A549 (cell line): ENCODE results near the gene ZFP62. TPM values are rescaled to one million over a fixed set of nuclear protein-coding genes. Genes with fewer than 3 reads are reported as not detected.
A peak's percentile ranks its signal among the peaks of the same experiment; 100 is the strongest.
"Not testable (repeated sequence)": the region's sequence is repeated elsewhere in the genome, so short reads cannot be mapped to it uniquely, and the experiment has no call there.

Experiments
- ATAC-seq, 2 experiments: fragments of 200-7000 bp in 1 of 2; fragments of >200 bp in 1 of 2; cut with Nextera tagmentation in 1 of 2; cut with Tn5 transposase in 1 of 2; 3 replicates each; pipeline versions ENCODE4 v1.8.0 to v1.9.1; 2018 to 2020; ENCODE audit warnings: mild to moderate bottlenecking in 1 of 2, moderate library complexity in 1 of 2
- CTCF ChIA-PET: fragments of 300-600 bp; sonication (Branson Sonifier 250); formaldehyde crosslinking; extraction: SDS; loops from one replicate; lab custom pipeline; 2021; ENCODE audit warnings: antibody characterized with exemption, inconsistent platforms; lab: Yijun Ruan, JAX
- POLR2A ChIA-PET: fragments of 350-600 bp; formaldehyde crosslinking; extraction: SDS; loops from one replicate; lab custom pipeline; 2021; ENCODE audit warnings: antibody characterized with exemption, inconsistent platforms; lab: Yijun Ruan, JAX
- DNase-seq, 2 experiments: peaks; one replicate each; pipeline versions ENCODE4 v3.0.0 to v3.0.0-alpha.2; 2011 to 2016; ENCODE audit warnings: low read depth in 1 of 2, low spot score in 1 of 2
- FAIRE-seq: peaks from 2 replicates; lab custom pipeline; 2011; peaks lifted over from hg19 to GRCh38; lab: Jason Lieb, UNC
- H3K27ac ChIP-seq, 2 experiments: fragments of >200 bp; sonication (Bioruptor Twin); formaldehyde crosslinking; 3 replicates each; pipeline ENCODE4 v1.5.1; 2016 to 2017
- H3K4me1 ChIP-seq: fragments of >200 bp; sonication (Bioruptor Twin); formaldehyde crosslinking; 3 replicates; pipeline ENCODE4 v1.6.1; 2016
- H3K4me2 ChIP-seq: fragments of >200 bp; sonication (Bioruptor Twin); formaldehyde crosslinking; 3 replicates; pipeline ENCODE4 v1.6.1; 2016
- H3K4me3 ChIP-seq: fragments of >200 bp; sonication (Bioruptor Twin); formaldehyde crosslinking; 3 replicates; pipeline ENCODE4 v1.5.1; 2016
- H3K9me3 ChIP-seq: fragments of >200 bp; sonication (Bioruptor Twin); formaldehyde crosslinking; 3 replicates; pipeline ENCODE4 v1.6.1; 2016
- ATOH8 ChIP-seq: fragments of 250-450 bp; sonication (Bioruptor Pico); IDR thresholded peaks from 2 replicates; pipeline ENCODE4 v1.5.0; 2020; ENCODE audit warnings: low read depth, mild to moderate bottlenecking, moderate library complexity
- BHLHE40 ChIP-seq: IDR thresholded peaks from 2 replicates; pipeline ENCODE4 v1.6.1; 2012; ENCODE audit warnings: low read depth, low read length, inconsistent platforms
- CEBPB ChIP-seq, 2 experiments: fragments of >200 bp in 1 of 2; sonication (Bioruptor Twin) in 1 of 2; formaldehyde crosslinking in 1 of 2; IDR thresholded peaks; 2 replicates each; pipeline ENCODE4 v1.6.1; 2012 to 2016
- CHD4 ChIP-seq: fragments of 200-600 bp; sonication (generic); IDR thresholded peaks from 2 replicates; pipeline ENCODE4 v1.6.1; 2016; ENCODE audit warnings: antibody characterized with exemption, mild to moderate bottlenecking, borderline replicate concordance
- EHF ChIP-seq: fragments of 250-450 bp; sonication (Bioruptor Pico); IDR thresholded peaks from 2 replicates; pipeline ENCODE4 v1.5.0; 2020; ENCODE audit warnings: mild to moderate bottlenecking
- ELK1 ChIP-seq: fragments of 150-350 bp; IDR thresholded peaks from 2 replicates; pipeline ENCODE4 v1.6.1; 2014; ENCODE audit warnings: low read depth, mild to moderate bottlenecking, low read length
- EP300 ChIP-seq, 2 experiments: fragments of >200 bp; sonication (Bioruptor Twin); formaldehyde crosslinking; IDR thresholded peaks; 2 replicates in 1 of 2; 3 replicates in 1 of 2; pipeline ENCODE4 v1.6.1; 2016 to 2017
- ESRRA ChIP-seq: fragments of 150-350 bp; IDR thresholded peaks from 2 replicates; pipeline ENCODE4 v1.6.1; 2014; ENCODE audit warnings: mild to moderate bottlenecking, low read length, borderline replicate concordance
- GATA3 ChIP-seq: IDR thresholded peaks from 2 replicates; pipeline ENCODE4 v1.6.1; 2012; ENCODE audit warnings: borderline replicate concordance
- HEYL ChIP-seq: fragments of 250-450 bp; sonication (Bioruptor Pico); IDR thresholded peaks from 2 replicates; pipeline ENCODE4 v1.8.0; 2021; ENCODE audit warnings: mild to moderate bottlenecking, moderate library complexity
- HMGXB4 ChIP-seq: fragments of 250-450 bp; sonication (Bioruptor Pico); IDR thresholded peaks from 2 replicates; pipeline ENCODE4 v1.5.0; 2021; ENCODE audit warnings: mild to moderate bottlenecking, moderate library complexity, borderline replicate concordance
- HOXA7 ChIP-seq: fragments of 250-450 bp; sonication (Bioruptor Pico); IDR thresholded peaks from 2 replicates; pipeline ENCODE4 v1.5.0; 2020; ENCODE audit warnings: mild to moderate bottlenecking, moderate library complexity
- HOXB13 ChIP-seq: fragments of 250-450 bp; sonication (Bioruptor Pico); IDR thresholded peaks from 2 replicates; pipeline ENCODE4 v1.5.0; 2020; ENCODE audit warnings: low read depth, mild to moderate bottlenecking, moderate library complexity
- KDM1A ChIP-seq: fragments of 200-600 bp; sonication (generic); IDR thresholded peaks from 2 replicates; pipeline ENCODE4 v1.6.1; 2016; ENCODE audit warnings: low read depth, mild to moderate bottlenecking
- KDM5A ChIP-seq: fragments of 200-600 bp; sonication (generic); IDR thresholded peaks from 2 replicates; pipeline ENCODE4 v1.6.1; 2016; ENCODE audit warnings: antibody characterized with exemption, mild to moderate bottlenecking
- MAFK ChIP-seq: fragments of 450-650 bp; IDR thresholded peaks from 2 replicates; pipeline ENCODE4 v1.6.1; 2014; ENCODE audit not compliant: partially characterized antibody
- NR3C1 ChIP-seq: fragments of >200 bp; sonication (Bioruptor Twin); formaldehyde crosslinking; IDR thresholded peaks from 3 replicates; pipeline ENCODE4 v1.6.1; 2017
- POLR2AphosphoS2 ChIP-seq: conservative IDR thresholded peaks from 2 replicates; pipeline ENCODE4 v1.6.1; 2012; ENCODE audit warnings: low read length, improper control_type of control experiment, inconsistent platforms
- TFCP2L1 ChIP-seq: fragments of 250-450 bp; sonication (Bioruptor Pico); IDR thresholded peaks from 2 replicates; pipeline ENCODE4 v1.5.0; 2021; ENCODE audit warnings: mild to moderate bottlenecking
- WGBS: methylation state at CpG from one replicate; pipeline ENCODE4 v1.1.6; 2017; ENCODE audit errors: missing lambda C conversion rate; 5-methylcytosine and 5-hydroxymethylcytosine counted together
- polyA plus RNA-seq, 4 experiments: library from polyadenylated mRNA; depleted of rRNA in 3 of 4; stranded (reverse); fragments of >200 nt; fragmentation: RNase III in 1 of 4; extraction: RNeasy Plus Mini Kit Qiagen cat#74134 plus additional on column Dnase treatment in 1 of 4; gene quantifications; 2 replicates in 3 of 4; 3 replicates in 1 of 4; pipeline ENCODE4 v1.2.3, GENCODE V29; 2011 to 2017
- TF ChIP-seq, protein P1 (sequence below): fragments of >200 bp; sonication (Bioruptor Twin); formaldehyde crosslinking; IDR thresholded peaks from 2 replicates; pipeline ENCODE4 v1.6.1; 2016
- TF ChIP-seq, protein P2 (sequence below): IDR thresholded peaks from 2 replicates; pipeline ENCODE4 v1.6.1; 2012

Gene ZFP62
- polyA plus RNA-seq, 2 of the 4 experiments (the other 2 are of a cell fraction): 13.9 to 23.4 TPM

- Histone ChIP-seq H3K4me2 (no peak overlapping the region), H3K4me1 (peaks cover 8% of the 10 kb centered on the region), H3K27ac (no peak overlapping the region), H3K4me3 (no peak overlapping the region), H3K9me3 (peaks cover 6% of the 10 kb centered on the region; the same call in 2 of the 3 replicates)
- ATAC-seq (no peak), FAIRE-seq (no peak), DNase-seq (no peak)
- 40% methylated on average over 7 of the region's 7 CpGs for WGBS
- POLR2A ChIA-PET: no interaction called here
- TF ChIP-seq, protein P1, sequence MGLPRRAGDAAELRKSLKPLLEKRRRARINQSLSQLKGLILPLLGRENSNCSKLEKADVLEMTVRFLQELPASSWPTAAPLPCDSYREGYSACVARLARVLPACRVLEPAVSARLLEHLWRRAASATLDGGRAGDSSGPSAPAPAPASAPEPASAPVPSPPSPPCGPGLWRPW: no peak
- TF ChIP-seq KDM5A (no peak), HOXA7 (CRISPR knock-in tag) (no peak), GATA3 (no peak), ATOH8 (CRISPR knock-in tag) (no peak), EP300 (IDR thresholded peaks at IDR 0.05) (no peak), CHD4 (no peak), MAFK (no peak)
- TF ChIP-seq, all 56 proteins: peak for 0
- CTCF ChIA-PET: interaction anchor here (0.7 kb wide), 1 partner anchor 158 kb away, joined by 3 read pairs; no protein-coding TSS in a partner anchor
Observed at GRCh38 chr5:180889381-180889780, 28.3 kb upstream of the ZFP62 start.

GRCh38 chr5:180885845-180886529, 24.9 kb upstream of the ZFP62 start:
- ChIA-PET CTCF (interaction anchor here (1.0 to 1.4 kb wide), 3 partner anchors 11 to 17 kb away, joined by 3 to 7 read pairs (median 3); no protein-coding TSS in a partner anchor), POLR2A (interaction anchor here (0.8 kb wide), 1 partner anchor 76 kb away, joined by 3 read pairs; no protein-coding TSS in a partner anchor)
- 28% methylated on average over 9 of the region's 11 CpGs for WGBS
- H3K9me3 ChIP-seq, FAIRE-seq, H3K4me3 ChIP-seq, H3K4me1 ChIP-seq: not testable (repeated sequence)
- peak overlapping the region; percentile 71 for H3K4me2 ChIP-seq
- H3K27ac ChIP-seq: 0 out of 6 replicates have a peak overlapping the region, but pooled peaks have one; percentile 7 to 44
- peak in 1 of 2 experiments; percentile 66 for DNase-seq
- ATAC-seq: peak; percentile 73 to 93; a peak in 4 of 6 replicates

- no peak for FAIRE-seq
- no peaks in the 10 kb centered on the region for H3K4me1 ChIP-seq
- TF ChIP-seq GATA3 (no peak), TFCP2L1 (CRISPR knock-in tag) (no peak), BHLHE40 (no peak), MAFK (no peak), KDM1A (no peak)
- TF ChIP-seq, protein P1: no peak
- TF ChIP-seq, all 56 proteins: peak for 0
- H3K4me3 ChIP-seq: no peak overlapping the region
- no peak overlapping the region for H3K27ac ChIP-seq
- WGBS: 71% methylated on average over 10 of the region's 10 CpGs
- H3K9me3 ChIP-seq: no peaks in the 10 kb centered on the region
- H3K4me2 ChIP-seq: no peak overlapping the region
- DNase-seq (no peak), ATAC-seq (no peak)
- ChIA-PET CTCF (interaction anchor here (1.1 to 2.5 kb wide), 2 partner anchors 9 to 11 kb away, joined by 4 to 6 read pairs; no protein-coding TSS in a partner anchor), POLR2A (no interaction called here)
Observed at GRCh38 chr5:180875860-180876426, 14.9 kb upstream of the ZFP62 start.

- no peak overlapping the region for H3K4me3 ChIP-seq
- FAIRE-seq: no peak
- 61% methylated on average over 12 of the region's 12 CpGs for WGBS
- POLR2A ChIA-PET: no interaction called here
- no peak for DNase-seq
- H3K27ac ChIP-seq: no peak overlapping the region
- no peak overlapping the region for H3K4me2 ChIP-seq
- TF ChIP-seq EHF (CRISPR knock-in tag) (no peak), NR3C1 (no peak), HOXB13 (CRISPR knock-in tag) (no peak), KDM5A (no peak), ELK1 (no peak), HMGXB4 (CRISPR knock-in tag) (no peak), HEYL (CRISPR knock-in tag) (no peak), CEBPB (IDR thresholded peaks at IDR 0.05) (no peak), POLR2AphosphoS2 (no peak), ESRRA (no peak)
- TF ChIP-seq, protein P2, sequence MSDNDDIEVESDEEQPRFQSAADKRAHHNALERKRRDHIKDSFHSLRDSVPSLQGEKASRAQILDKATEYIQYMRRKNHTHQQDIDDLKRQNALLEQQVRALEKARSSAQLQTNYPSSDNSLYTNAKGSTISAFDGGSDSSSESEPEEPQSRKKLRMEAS: no peak
- CTCF ChIA-PET: interaction anchor here (0.9 to 2.5 kb wide), 6 partner anchors 10 to 298 kb away, joined by 3 to 6 read pairs (median 3); no protein-coding TSS in a partner anchor
- H3K4me1 ChIP-seq: no peaks in the 10 kb centered on the region
- H3K9me3 ChIP-seq: no peaks in the 10 kb centered on the region
- peak in 1 of 2 experiments; percentile 26; a peak in 1 of 6 replicates for ATAC-seq
Observed at GRCh38 chr5:180874804-180875582, 13.9 kb upstream of the ZFP62 start.
